ENCODE data around the gene MYO3B.
"Not testable (repeated sequence)": the region's sequence is repeated elsewhere in the genome, so short reads cannot be mapped to it uniquely, and the experiment has no call there.

Gene MYO3B

DNA sequence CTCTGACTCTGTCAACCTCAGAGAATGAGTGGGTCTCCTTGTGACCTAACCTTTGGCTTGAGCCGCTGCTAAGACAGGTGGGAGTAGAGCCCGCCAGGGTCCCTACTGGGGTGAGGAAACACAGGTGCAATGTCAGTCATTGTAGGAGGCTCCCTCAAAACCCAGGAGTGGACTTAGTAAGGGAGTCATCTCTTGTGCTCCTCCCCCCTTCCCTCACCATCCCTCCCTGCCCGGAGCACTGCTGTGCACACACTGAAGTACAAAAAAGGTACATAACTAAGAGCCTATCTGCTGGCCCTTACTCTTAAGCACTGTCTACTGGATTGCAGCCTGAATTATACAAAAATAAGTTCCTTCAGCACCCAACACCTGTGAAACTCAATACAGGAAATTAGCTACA, 77.2 kb downstream of the MYO3B start:
- no peak for TF ChIP-seq CTCF (IDR thresholded peaks at IDR 0.05; ENCODE audit: control extremely low read depth, extremely low read depth, low read depth, missing control alignments)
- no peak for DNase-seq (ENCODE audit: extremely low spot score)
- CTCF ChIA-PET, result no interaction called here
- POLR2A ChIA-PET, result no interaction called here

GRCh38 chr2:170255971-170256370, 78.0 kb downstream of the MYO3B start:
- no peak for TF ChIP-seq CTCF (IDR thresholded peaks at IDR 0.05; ENCODE audit: control extremely low read depth, extremely low read depth, low read depth, missing control alignments)
- ChIA-PET POLR2A (no interaction called here), CTCF (interaction anchor here (1.6 kb wide), 1 partner anchor 17 kb away, joined by 3 read pairs; no protein-coding TSS in a partner anchor)
- DNase-seq (ENCODE audit: extremely low spot score), result no peak

GRCh38 chr2:170258382-170258781, 80.4 kb downstream of the MYO3B start:
- ChIA-PET CTCF (interaction anchor here (1.1 kb wide), 1 partner anchor 27 kb away, joined by 3 read pairs; no protein-coding TSS in a partner anchor), POLR2A (no interaction called here)
- no peak for TF ChIP-seq CTCF (IDR thresholded peaks at IDR 0.05; ENCODE audit: control extremely low read depth, extremely low read depth, low read depth, missing control alignments)
- DNase-seq (ENCODE audit: extremely low spot score), result no peak

GRCh38 chr2:170260188-170260587, 82.2 kb downstream of the MYO3B start:
- no peak for TF ChIP-seq CTCF (IDR thresholded peaks at IDR 0.05; ENCODE audit: control extremely low read depth, extremely low read depth, low read depth, missing control alignments)
- ChIA-PET POLR2A (no interaction called here), CTCF (no interaction called here)
- DNase-seq (ENCODE audit: extremely low spot score), result no peak

GRCh38 chr2:170261566-170261965, 83.6 kb downstream of the MYO3B start:
- ChIA-PET CTCF (no interaction called here), POLR2A (no interaction called here)
- DNase-seq (ENCODE audit: extremely low spot score), result no peak
- TF ChIP-seq CTCF (IDR thresholded peaks at IDR 0.05; ENCODE audit: control extremely low read depth, extremely low read depth, low read depth, missing control alignments), result no peak

GRCh38 chr2:170262343-170262742, 84.4 kb downstream of the MYO3B start:
- no peak for DNase-seq (ENCODE audit: extremely low spot score)
- CTCF ChIA-PET, result no interaction called here
- POLR2A ChIA-PET, result no interaction called here
- no peak for TF ChIP-seq CTCF (IDR thresholded peaks at IDR 0.05; ENCODE audit: control extremely low read depth, extremely low read depth, low read depth, missing control alignments)

DNA sequence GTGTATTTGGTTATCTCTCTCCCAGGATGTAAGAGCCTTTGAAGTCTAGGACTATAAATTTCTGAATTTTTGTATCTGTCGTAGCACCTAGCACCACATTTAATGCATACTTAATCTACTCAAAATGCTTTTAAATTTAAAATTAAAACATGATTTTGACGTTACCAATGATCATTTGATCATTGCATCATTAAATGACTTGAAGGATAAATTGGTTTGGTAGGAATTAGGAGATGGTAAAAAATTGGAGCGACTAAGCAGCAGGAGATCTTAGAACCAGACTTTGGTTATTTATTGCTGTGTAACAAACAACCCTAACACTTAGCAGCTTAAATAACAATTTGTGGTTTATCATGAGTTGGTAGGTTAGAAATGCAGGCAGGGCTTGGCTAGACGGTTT, 84.9 kb downstream of the MYO3B start:
- no peak for TF ChIP-seq CTCF (IDR thresholded peaks at IDR 0.05; ENCODE audit: control extremely low read depth, extremely low read depth, low read depth, missing control alignments)
- DNase-seq (ENCODE audit: extremely low spot score), result no peak
- ChIA-PET CTCF (no interaction called here), POLR2A (no interaction called here)

DNA sequence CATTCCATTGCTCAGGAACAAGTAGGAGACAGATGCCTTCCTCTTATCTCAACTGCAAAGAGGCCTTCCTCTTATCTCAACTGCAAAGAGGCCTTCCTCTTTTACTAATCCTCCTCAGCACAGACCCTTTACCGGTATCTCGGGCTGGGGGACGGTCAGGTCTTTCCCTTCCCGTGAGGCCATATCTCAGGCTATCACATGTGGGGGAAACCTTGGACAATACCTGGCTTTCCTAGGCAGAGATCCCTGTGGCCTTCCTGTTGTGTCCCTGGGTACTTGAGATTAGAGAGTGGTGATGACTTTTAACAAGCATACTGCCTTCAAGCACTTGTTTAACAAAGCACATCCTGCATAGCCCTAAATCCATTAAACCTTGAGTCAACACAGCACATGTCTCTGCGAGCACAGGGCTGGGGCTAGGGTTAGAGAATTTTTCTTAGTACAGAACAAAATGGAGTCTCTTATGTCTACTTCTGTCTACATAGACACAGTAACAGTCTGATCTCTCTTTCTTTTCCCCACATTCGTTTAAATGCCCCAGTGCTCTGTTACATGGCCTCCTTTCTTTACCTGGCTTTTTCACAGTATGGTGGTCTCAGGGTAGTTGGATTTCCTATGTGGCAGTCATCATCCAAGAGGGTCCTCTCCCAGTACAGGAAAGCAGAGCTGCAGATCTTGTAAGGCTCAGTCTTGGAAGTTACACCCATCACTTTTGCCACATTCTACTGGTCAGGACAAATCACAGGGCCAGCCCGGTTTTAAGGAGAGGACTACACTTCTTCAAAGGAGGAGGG, 86.0 kb downstream of the MYO3B start:
- POLR2A ChIA-PET; DNase-seq (ENCODE audit: extremely low spot score); CTCF ChIA-PET: not testable (repeated sequence)
